Progenitor cell of endocrine pancreas (in vitro differentiated cells): ENCODE results near the gene SIL1. TPM values are rescaled to one million over a fixed set of nuclear protein-coding genes. Genes with fewer than 3 reads are reported as not detected.

Source experiments
- DNase-seq: peaks from one replicate; pipeline ENCODE4 v3.0.0; 2021; ENCODE audit warnings: low spot score; ENCODE audit not compliant: unreplicated experiment
- H3K27ac Mint-ChIP-seq: 2 replicates; pipeline ENCODE4 v1.8.0; 2021; ENCODE audit warnings: mild to moderate bottlenecking, moderate library complexity, mixed read lengths
- H3K27me3 Mint-ChIP-seq: 2 replicates; pipeline ENCODE4 v1.8.0; 2021; ENCODE audit warnings: mixed read lengths
- H3K36me3 Mint-ChIP-seq: 2 replicates; pipeline ENCODE4 v1.8.0; 2022; ENCODE audit warnings: mixed read lengths; ENCODE audit not compliant: insufficient read depth
- H3K4me1 Mint-ChIP-seq: 2 replicates; pipeline ENCODE4 v1.8.0; 2021; ENCODE audit warnings: low read depth, mixed read lengths
- H3K4me3 Mint-ChIP-seq: 2 replicates; pipeline ENCODE4 v1.8.0; 2021; ENCODE audit warnings: low read depth, mild to moderate bottlenecking, moderate library complexity, mixed read lengths
- H3K9me3 Mint-ChIP-seq: 2 replicates; pipeline ENCODE4 v1.8.0; 2021; ENCODE audit warnings: low read depth, mixed read lengths
- CTCF ChIP-seq: fragments of 200-600 bp; sonication (generic); IDR thresholded peaks from one replicate; pipeline ENCODE4 v1.5.0; 2021; ENCODE audit warnings: antibody characterized with exemption, mild to moderate bottlenecking; ENCODE audit not compliant: unreplicated experiment
- total RNA-seq: library from RNA; stranded (reverse); gene quantifications from 2 replicates; pipeline ENCODE4 v1.2.1, GENCODE V29; 2021

The SIL1 gene
- total RNA-seq, 1 donor from 2014 or later, result 26.0 TPM

- Mint-ChIP-seq H3K27me3 (no peaks in the 10 kb centered on the region), H3K27ac (no peak overlapping the region), H3K4me1 (peaks cover 47% of the 10 kb centered on the region), H3K4me3 (no peak overlapping the region), H3K9me3 (no peaks in the 10 kb centered on the region), H3K36me3 (peaks cover 2% of the 10 kb centered on the region)
- no peak for DNase-seq
- no peak for TF ChIP-seq CTCF
Measured at GRCh38 chr5:139158791-139159190, 39.4 kb downstream of the SIL1 start.

- Mint-ChIP-seq H3K36me3 (no peaks in the 10 kb centered on the region), H3K4me1 (peaks cover 43% of the 10 kb centered on the region), H3K4me3 (no peak overlapping the region), H3K27ac (no peak overlapping the region), H3K9me3 (no peaks in the 10 kb centered on the region), H3K27me3 (no peaks in the 10 kb centered on the region)
- no peak for TF ChIP-seq CTCF
- no peak for DNase-seq
Measured at GRCh38 chr5:139157556-139157955, 40.6 kb downstream of the SIL1 start.

- Mint-ChIP-seq H3K27me3 (no peaks in the 10 kb centered on the region), H3K4me3 (no peak overlapping the region), H3K27ac (no peak overlapping the region), H3K4me1 (peaks cover 37% of the 10 kb centered on the region), H3K36me3 (no peaks in the 10 kb centered on the region), H3K9me3 (no peaks in the 10 kb centered on the region)
- TF ChIP-seq CTCF, result no peak
- DNase-seq, result no peak
Measured at GRCh38 chr5:139156814-139157213, 41.4 kb downstream of the SIL1 start.

GRCh38 chr5:139155333-139155732 lies 42.8 kb downstream of the SIL1 start:
- Mint-ChIP-seq H3K27me3 (no peaks in the 10 kb centered on the region), H3K27ac (no peak overlapping the region), H3K4me3 (no peak overlapping the region), H3K9me3 (no peaks in the 10 kb centered on the region), H3K36me3 (no peaks in the 10 kb centered on the region), H3K4me1 (peaks cover 32% of the 10 kb centered on the region)
- TF ChIP-seq CTCF, result no peak
- no peak for DNase-seq

- H3K27me3 Mint-ChIP-seq, result no peaks in the 10 kb centered on the region
- DNase-seq, result no peak
- TF ChIP-seq CTCF, result no peak
- no peak overlapping the region for H3K27ac Mint-ChIP-seq
- no peak overlapping the region for H3K4me3 Mint-ChIP-seq
- peaks cover 8% of the 10 kb centered on the region for H3K4me1 Mint-ChIP-seq
- H3K36me3 Mint-ChIP-seq, result no peaks in the 10 kb centered on the region
- no peaks in the 10 kb centered on the region for H3K9me3 Mint-ChIP-seq
Measured at GRCh38 chr5:139151902-139152301, 46.3 kb downstream of the SIL1 start.
